ENCODE results near the gene FAM149A. TPM values are rescaled to one million over a fixed set of nuclear protein-coding genes. Genes with fewer than 3 reads are reported as not detected.

FAM149A gene
- total RNA-seq, 2 experiments from 2014 or later, result not detected

DNA sequence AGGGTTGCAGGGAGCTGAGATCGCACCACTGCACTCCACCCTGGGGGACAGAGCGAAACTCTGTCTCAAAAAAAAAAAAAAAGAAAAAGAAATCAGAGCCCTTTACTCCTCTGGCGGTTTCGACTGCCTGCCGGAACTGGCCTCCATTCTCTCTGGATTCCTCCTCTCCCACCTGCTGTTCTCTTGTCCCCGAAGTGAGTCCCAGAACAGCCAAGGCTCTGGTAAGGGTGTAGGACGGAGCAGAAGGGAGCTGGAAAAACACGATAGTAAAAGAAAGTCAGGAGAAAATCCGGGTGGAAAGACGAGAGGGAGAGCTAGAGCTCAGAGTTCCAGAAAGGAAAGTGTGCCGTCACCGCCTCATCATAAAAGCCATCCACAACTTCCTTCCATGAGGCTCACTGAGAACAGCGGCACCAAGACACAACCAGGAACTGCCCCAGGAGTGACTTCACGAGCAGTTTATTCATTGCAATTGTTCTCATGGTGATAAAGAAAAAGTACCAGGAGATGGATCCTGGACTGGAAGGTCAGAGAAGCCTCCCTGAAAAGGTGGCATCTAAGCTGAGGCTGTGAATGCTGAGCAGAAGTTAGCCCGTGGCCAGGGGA is 23.2 kb upstream of the FAM149A start:
- Histone ChIP-seq H3K27ac (ENCODE audit: low read depth, low read length, poor library complexity, severe bottlenecking) (no peak overlapping the region), H3K4me3 (ENCODE audit: low read depth, low read length, poor library complexity, severe bottlenecking) (no peak overlapping the region), H4K20me1 (ENCODE audit: insufficient read depth, low read length) (no peaks in the 10 kb centered on the region), H3K4me1 (ENCODE audit: insufficient read depth, low read length, poor library complexity, severe bottlenecking) (no peaks in the 10 kb centered on the region), H3K9me2 (ENCODE audit: insufficient read depth, low read length) (no peaks in the 10 kb centered on the region), H3K79me2 (ENCODE audit: insufficient read depth, low read depth, low read length) (no peaks in the 10 kb centered on the region), H3K4me2 (ENCODE audit: low read length) (no peak overlapping the region), H3K36me3 (ENCODE audit: insufficient read depth, low read length) (no peaks in the 10 kb centered on the region), H3K9me3 (ENCODE audit: low read length) (no peaks in the 10 kb centered on the region), H2AFZ (ENCODE audit: low read length) (no peak overlapping the region)
- no peak for DNase-seq (ENCODE audit: low spot score)
- CTCF ChIA-PET (ENCODE audit: unreplicated experiment), result no interaction called here
- no TSS peak for BruUV-seq (replicated peaks)
- TF ChIP-seq EZH2phosphoT487 (IDR thresholded peaks at IDR 0.05; ENCODE audit: borderline replicate concordance, low read depth, low read length), result no peak
- TF ChIP-seq, protein P1, sequence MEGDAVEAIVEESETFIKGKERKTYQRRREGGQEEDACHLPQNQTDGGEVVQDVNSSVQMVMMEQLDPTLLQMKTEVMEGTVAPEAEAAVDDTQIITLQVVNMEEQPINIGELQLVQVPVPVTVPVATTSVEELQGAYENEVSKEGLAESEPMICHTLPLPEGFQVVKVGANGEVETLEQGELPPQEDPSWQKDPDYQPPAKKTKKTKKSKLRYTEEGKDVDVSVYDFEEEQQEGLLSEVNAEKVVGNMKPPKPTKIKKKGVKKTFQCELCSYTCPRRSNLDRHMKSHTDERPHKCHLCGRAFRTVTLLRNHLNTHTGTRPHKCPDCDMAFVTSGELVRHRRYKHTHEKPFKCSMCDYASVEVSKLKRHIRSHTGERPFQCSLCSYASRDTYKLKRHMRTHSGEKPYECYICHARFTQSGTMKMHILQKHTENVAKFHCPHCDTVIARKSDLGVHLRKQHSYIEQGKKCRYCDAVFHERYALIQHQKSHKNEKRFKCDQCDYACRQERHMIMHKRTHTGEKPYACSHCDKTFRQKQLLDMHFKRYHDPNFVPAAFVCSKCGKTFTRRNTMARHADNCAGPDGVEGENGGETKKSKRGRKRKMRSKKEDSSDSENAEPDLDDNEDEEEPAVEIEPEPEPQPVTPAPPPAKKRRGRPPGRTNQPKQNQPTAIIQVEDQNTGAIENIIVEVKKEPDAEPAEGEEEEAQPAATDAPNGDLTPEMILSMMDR (conservative IDR thresholded peaks at IDR 0.05; ENCODE audit: low read length), result no peak
- POLR2A ChIA-PET, result no interaction called here
- intact Hi-C loops (cut with micrococcal nuclease; ENCODE audit: unreplicated experiment), result no loop called here

DNA sequence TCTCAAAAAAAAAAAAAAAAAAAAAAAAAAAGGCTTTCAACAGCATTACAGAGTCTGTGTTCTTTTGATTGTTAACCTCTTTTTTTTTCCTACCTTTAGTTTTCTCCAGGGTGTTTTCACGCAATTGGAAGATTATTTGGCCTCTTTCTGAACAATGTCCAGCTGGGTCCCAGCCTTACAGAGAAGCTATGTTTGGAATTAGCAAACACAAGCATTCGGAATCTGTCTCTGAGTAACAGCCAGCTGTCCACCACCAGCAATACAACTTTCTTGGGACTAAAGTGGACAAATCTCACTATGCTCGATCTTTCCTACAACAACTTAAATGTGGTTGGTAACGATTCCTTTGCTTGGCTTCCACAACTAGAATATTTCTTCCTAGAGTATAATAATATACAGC is 22.3 kb upstream of the FAM149A start:
- no TSS peak for BruUV-seq (replicated peaks)
- no peak for DNase-seq (ENCODE audit: low spot score)
- H3K79me2 ChIP-seq (ENCODE audit: insufficient read depth, low read depth, low read length), result no peaks in the 10 kb centered on the region
- H3K4me2 ChIP-seq (ENCODE audit: low read length), result no peak overlapping the region
- intact Hi-C loops (cut with micrococcal nuclease; ENCODE audit: unreplicated experiment), result no loop called here
- H2AFZ ChIP-seq (ENCODE audit: low read length), result no peak overlapping the region
- H3K4me3 ChIP-seq (ENCODE audit: low read depth, low read length, poor library complexity, severe bottlenecking), result no peak overlapping the region
- POLR2A ChIA-PET, result interaction anchor here (0.7 kb wide), 1 partner anchor 1886 kb away, joined by 3 read pairs; no protein-coding TSS in a partner anchor
- H3K4me1 ChIP-seq (ENCODE audit: insufficient read depth, low read length, poor library complexity, severe bottlenecking), result no peaks in the 10 kb centered on the region
- TF ChIP-seq, protein P1 (conservative IDR thresholded peaks at IDR 0.05; ENCODE audit: low read length), result no peak
- TF ChIP-seq EZH2phosphoT487 (IDR thresholded peaks at IDR 0.05; ENCODE audit: borderline replicate concordance, low read depth, low read length), result no peak
- CTCF ChIA-PET (ENCODE audit: unreplicated experiment), result no interaction called here
- no peaks in the 10 kb centered on the region for H3K36me3 ChIP-seq (ENCODE audit: insufficient read depth, low read length)
- no peaks in the 10 kb centered on the region for H3K9me3 ChIP-seq (ENCODE audit: low read length)
- H3K27ac ChIP-seq (ENCODE audit: low read depth, low read length, poor library complexity, severe bottlenecking), result no peak overlapping the region
- H3K9me2 ChIP-seq (ENCODE audit: insufficient read depth, low read length), result no peaks in the 10 kb centered on the region
- no peaks in the 10 kb centered on the region for H4K20me1 ChIP-seq (ENCODE audit: insufficient read depth, low read length)

DNA sequence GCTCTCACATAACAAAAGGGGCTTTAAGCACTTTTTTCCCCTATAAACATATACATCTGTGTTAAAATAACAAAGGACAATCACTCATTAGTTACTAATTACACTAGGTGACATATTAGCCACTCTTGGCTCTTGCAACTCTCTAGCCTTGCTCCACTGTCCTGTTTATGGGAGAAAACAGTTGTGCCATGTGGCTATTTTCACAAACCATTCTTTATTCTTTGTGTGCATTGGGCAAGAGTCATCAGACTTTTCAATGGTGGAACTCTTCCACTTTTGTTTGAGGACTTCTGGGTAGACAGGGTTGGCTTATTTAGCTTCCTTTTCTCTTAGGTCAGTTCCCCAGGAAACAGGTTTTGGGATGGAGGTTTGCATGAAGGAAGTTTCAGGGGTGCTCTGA is 16.0 kb upstream of the FAM149A start:
- BruUV-seq (replicated peaks), result no TSS peak
- no peak for DNase-seq (ENCODE audit: low spot score)
- ChIA-PET CTCF (ENCODE audit: unreplicated experiment) (no interaction called here), POLR2A (no interaction called here)
- Histone ChIP-seq H3K4me3 (ENCODE audit: low read depth, low read length, poor library complexity, severe bottlenecking) (no peak overlapping the region), H3K9me3 (ENCODE audit: low read length) (no peaks in the 10 kb centered on the region), H3K4me2 (ENCODE audit: low read length) (no peak overlapping the region), H2AFZ (ENCODE audit: low read length) (no peak overlapping the region), H3K27ac (ENCODE audit: low read depth, low read length, poor library complexity, severe bottlenecking) (no peak overlapping the region), H3K9me2 (ENCODE audit: insufficient read depth, low read length) (no peaks in the 10 kb centered on the region), H4K20me1 (ENCODE audit: insufficient read depth, low read length) (no peaks in the 10 kb centered on the region), H3K4me1 (ENCODE audit: insufficient read depth, low read length, poor library complexity, severe bottlenecking) (no peaks in the 10 kb centered on the region), H3K79me2 (ENCODE audit: insufficient read depth, low read depth, low read length) (no peaks in the 10 kb centered on the region), H3K36me3 (ENCODE audit: insufficient read depth, low read length) (no peaks in the 10 kb centered on the region)
- intact Hi-C loops (cut with micrococcal nuclease; ENCODE audit: unreplicated experiment), result no loop called here
- no peak for TF ChIP-seq EZH2phosphoT487 (IDR thresholded peaks at IDR 0.05; ENCODE audit: borderline replicate concordance, low read depth, low read length)
- TF ChIP-seq, protein P1 (conservative IDR thresholded peaks at IDR 0.05; ENCODE audit: low read length), result no peak
